IMR-90 (cell line): ENCODE measurements around the gene STARD6. TPM values are rescaled to one million over a fixed set of nuclear protein-coding genes. Genes with fewer than 3 reads are reported as not detected.

ENCODE experiments used
- ATAC-seq: fragments of 200-7000 bp; cut with Tn5 transposase; 2 replicates; pipeline ENCODE4 v1.9.1; 2020; ENCODE audit warnings: low read depth, mild to moderate bottlenecking, moderate library complexity
- BruUV-seq: library from RNA; stranded (reverse); fragments of 400-500 nt; replicated peaks from 2 replicates; lab custom pipeline; 2021; lab: Mats Ljungman, UMichigan
- CTCF ChIA-PET: fragments of 300-600 bp; formaldehyde crosslinking; extraction: SDS; loops from one replicate; lab custom pipeline; 2021; ENCODE audit warnings: antibody characterized with exemption; lab: Yijun Ruan, JAX
- POLR2A ChIA-PET: fragments of 300-600 bp; sonication (Branson Sonifier 250); formaldehyde crosslinking; loops from one replicate; lab custom pipeline; 2022; ENCODE audit warnings: antibody characterized with exemption; ENCODE audit not compliant: unreplicated experiment; lab: Charles Lee
- DNase-seq: peaks from one replicate; pipeline ENCODE4 v3.0.0; 2013
- H2AFZ ChIP-seq: replicated peaks from 2 replicates; pipeline ENCODE3; 2013; ENCODE audit warnings: low read length, mild to moderate bottlenecking; ENCODE audit not compliant: poor library complexity
- H2AK5ac ChIP-seq: 2 replicates; pipeline ENCODE4 v1.6.1; 2013; ENCODE audit warnings: low read depth, low read length, inconsistent platforms
- H2AK9ac ChIP-seq: replicated peaks from 2 replicates; pipeline ENCODE3; 2013; ENCODE audit warnings: mild to moderate bottlenecking, low read depth, low read length, moderate library complexity; ENCODE audit not compliant: poor library complexity
- H2BK120ac ChIP-seq: 2 replicates; pipeline ENCODE4 v1.6.1; 2013; ENCODE audit warnings: low read depth, low read length, inconsistent platforms
- H2BK15ac ChIP-seq: 3 replicates; pipeline ENCODE4 v1.6.1; 2013; ENCODE audit warnings: low read depth, low read length, inconsistent platforms
- H2BK20ac ChIP-seq: 2 replicates; pipeline ENCODE4 v1.6.1; 2013; ENCODE audit warnings: low read depth, mild to moderate bottlenecking, inconsistent platforms, low read length, moderate library complexity
- H2BK5ac ChIP-seq: 2 replicates; pipeline ENCODE4 v1.6.1; 2013; ENCODE audit warnings: mild to moderate bottlenecking, low read depth, low read length, inconsistent platforms; ENCODE audit not compliant: poor library complexity, severe bottlenecking
- H3K14ac ChIP-seq: replicated peaks from 2 replicates; pipeline ENCODE4 v1.6.1; 2013; ENCODE audit warnings: low read depth, low read length, inconsistent platforms
- H3K18ac ChIP-seq: 2 replicates; pipeline ENCODE4 v1.6.1; 2013; ENCODE audit warnings: low read depth, low read length, control low read depth
- H3K23ac ChIP-seq: 2 replicates; pipeline ENCODE4 v1.6.1; 2013; ENCODE audit warnings: low read depth, low read length, inconsistent platforms
- H3K27ac ChIP-seq: 2 replicates; pipeline ENCODE4 v1.5.1; 2013; ENCODE audit warnings: mild to moderate bottlenecking, control low read depth, low read length; ENCODE audit not compliant: insufficient read depth
- H3K27me3 ChIP-seq: 2 replicates; pipeline ENCODE4 v1.6.1; 2013; ENCODE audit warnings: low read length; ENCODE audit not compliant: control insufficient read depth, insufficient read depth
- H3K36me3 ChIP-seq: 2 replicates; pipeline ENCODE4 v1.6.1; 2013; ENCODE audit warnings: low read length, mixed read lengths; ENCODE audit not compliant: control insufficient read depth, insufficient read depth
- H3K4ac ChIP-seq: 2 replicates; pipeline ENCODE4 v1.6.1; 2013; ENCODE audit warnings: low read depth, low read length, inconsistent platforms
- H3K4me1 ChIP-seq: 2 replicates; pipeline ENCODE4 v1.6.1; 2013; ENCODE audit warnings: low read length, mixed read lengths; ENCODE audit not compliant: control insufficient read depth, insufficient read depth
- H3K4me2 ChIP-seq: 2 replicates; pipeline ENCODE4 v1.6.1; 2013; ENCODE audit warnings: low read depth, mild to moderate bottlenecking, control low read depth, low read length, moderate library complexity
- H3K4me3 ChIP-seq: 2 replicates; pipeline ENCODE4 v1.5.1; 2013; ENCODE audit warnings: low read depth, mild to moderate bottlenecking, control low read depth, low read length, moderate library complexity; ENCODE audit not compliant: insufficient read depth
- H3K56ac ChIP-seq: 2 replicates; pipeline ENCODE4 v1.6.1; 2013; ENCODE audit warnings: low read length, inconsistent platforms; ENCODE audit not compliant: insufficient read depth; ENCODE audit errors: extremely low read depth
- H3K79me1 ChIP-seq, 2 experiments: 2 replicates each; pipeline ENCODE4 v1.6.1; 2013; ENCODE audit warnings: low read length in 2 of 2, inconsistent platforms in 1 of 2, low read depth in 1 of 2
- H3K9ac ChIP-seq: 2 replicates; pipeline ENCODE4 v1.6.1; 2013; ENCODE audit warnings: low read depth, low read length, control low read depth
- H3K9me1 ChIP-seq: 2 replicates; pipeline ENCODE4 v1.6.1; 2013; ENCODE audit warnings: low read length, inconsistent platforms; ENCODE audit not compliant: insufficient read depth
- H3K9me3 ChIP-seq: 2 replicates; pipeline ENCODE4 v1.6.1; 2013; ENCODE audit warnings: low read length; ENCODE audit not compliant: control insufficient read depth, insufficient read depth
- H4K20me1 ChIP-seq: 2 replicates; pipeline ENCODE4 v1.6.1; 2013; ENCODE audit warnings: low read length, inconsistent platforms; ENCODE audit not compliant: insufficient read depth
- H4K5ac ChIP-seq: 2 replicates; pipeline ENCODE4 v1.6.1; 2013; ENCODE audit warnings: mild to moderate bottlenecking, low read depth, low read length, control low read depth
- H4K8ac ChIP-seq, 2 experiments: 2 replicates each; pipeline ENCODE4 v1.6.1; 2013; ENCODE audit warnings: low read depth in 2 of 2, low read length in 2 of 2, control low read depth in 1 of 2, inconsistent platforms in 1 of 2
- H4K91ac ChIP-seq: 2 replicates; pipeline ENCODE4 v1.6.1; 2013; ENCODE audit warnings: low read depth, low read length, inconsistent platforms; ENCODE audit not compliant: insufficient read depth
- BHLHE40 ChIP-seq: fragments of 150-350 bp; IDR thresholded peaks from 2 replicates; pipeline ENCODE4 v1.6.1; 2016; ENCODE audit warnings: mild to moderate bottlenecking, low read depth, low read length
- CEBPB ChIP-seq: IDR thresholded peaks from 2 replicates; pipeline ENCODE4 v1.6.1; 2012; ENCODE audit warnings: low read depth, low read length, improper control_type of control experiment
- FOS ChIP-seq: fragments of 150-350 bp; IDR thresholded peaks from 2 replicates; pipeline ENCODE4 v1.6.1; 2016; ENCODE audit warnings: low read depth, low read length
- MAFK ChIP-seq: IDR thresholded peaks from 2 replicates; pipeline ENCODE4 v1.6.1; 2012; ENCODE audit warnings: low read depth, low read length, improper control_type of control experiment
- MAZ ChIP-seq: IDR thresholded peaks from 2 replicates; pipeline ENCODE4 v1.6.1; 2012; ENCODE audit warnings: low read depth, mild to moderate bottlenecking, low read length, improper control_type of control experiment, moderate library complexity, borderline replicate concordance
- MXI1 ChIP-seq: IDR thresholded peaks from 2 replicates; pipeline ENCODE4 v1.6.1; 2012; ENCODE audit warnings: low read depth, mild to moderate bottlenecking, low read length, moderate library complexity, borderline replicate concordance
- NFE2L2 ChIP-seq: fragments of 150-350 bp; IDR thresholded peaks from 2 replicates; pipeline ENCODE4 v1.6.1; 2016; ENCODE audit warnings: low read depth, mild to moderate bottlenecking, low read length
- RAD21 ChIP-seq: IDR thresholded peaks from 2 replicates; pipeline ENCODE4 v1.6.1; 2012; ENCODE audit warnings: low read length, improper control_type of control experiment
- RCOR1 ChIP-seq: IDR thresholded peaks from 2 replicates; pipeline ENCODE4 v1.6.1; 2012; ENCODE audit warnings: mild to moderate bottlenecking, low read length, improper control_type of control experiment; ENCODE audit not compliant: insufficient replicate concordance
- SMC3 ChIP-seq: fragments of 150-350 bp; IDR thresholded peaks from 2 replicates; pipeline ENCODE4 v1.6.1; 2016; ENCODE audit warnings: low read depth, mild to moderate bottlenecking, antibody characterized with exemption, low read length, moderate library complexity
- WGBS, 2 experiments: methylation state at CpG; one replicate each; pipeline versions ENCODE4 v1.1.5 to v1.1.7; 2013; ENCODE audit warnings: missing lambda C conversion rate in 2 of 2; ENCODE audit not compliant: insufficient read length in 1 of 2; ENCODE audit errors: extremely low coverage in 2 of 2; 5-methylcytosine and 5-hydroxymethylcytosine counted together
- dilution Hi-C: fragments of 300-500 bp; cut with HindIII; formaldehyde crosslinking; loops from one replicate; pipeline ENCODE4 v1.14.3; 2018; ENCODE audit warnings: low sequenced_read_pairs; ENCODE audit not compliant: unreplicated experiment
- in situ Hi-C: fragments of 300-500 bp; cut with MboI; formaldehyde crosslinking; loops from 3 replicates; pipeline ENCODE4 v1.14.3; 2019; ENCODE audit warnings: low sequenced_read_pairs, inconsistent platforms, mixed read lengths
- intact Hi-C: fragments of 100-400 bp; cut with micrococcal nuclease; formaldehyde crosslinking; loops from 2 replicates; pipeline ENCODE4 v1.10.0; 2022
- polyA plus RNA-seq, 3 experiments: library from polyadenylated mRNA; depleted of rRNA; stranded (reverse); fragments of >200 nt; gene quantifications; 2 replicates each; pipeline ENCODE4 v1.2.3, GENCODE V29; 2012; ENCODE audit warnings: low replicate concordance in 1 of 3
- total RNA-seq: library from RNA; depleted of rRNA; stranded (reverse); fragments of >200 nt; gene quantifications from 2 replicates; pipeline ENCODE4 v1.2.3, GENCODE V29; 2012
- TF ChIP-seq, protein P1 (sequence below): conservative IDR thresholded peaks from 2 replicates; pipeline ENCODE4 v1.5.1; 2012; ENCODE audit warnings: mild to moderate bottlenecking, low read depth, low read length, improper control_type of control experiment

STARD6 gene
- total and polyA plus RNA-seq, 2 of the 4 experiments (the other 2 are of a cell fraction) = not detected

GRCh38 chr18:54358495-54359040 is 910 bp upstream of the STARD6 start:
- peak overlapping the region; percentile 71 for H3K9ac ChIP-seq
- no peak for TF ChIP-seq CEBPB
- TF ChIP-seq NFE2L2 = no peak
- no peak for TF ChIP-seq MAZ
- TF ChIP-seq, protein P1, sequence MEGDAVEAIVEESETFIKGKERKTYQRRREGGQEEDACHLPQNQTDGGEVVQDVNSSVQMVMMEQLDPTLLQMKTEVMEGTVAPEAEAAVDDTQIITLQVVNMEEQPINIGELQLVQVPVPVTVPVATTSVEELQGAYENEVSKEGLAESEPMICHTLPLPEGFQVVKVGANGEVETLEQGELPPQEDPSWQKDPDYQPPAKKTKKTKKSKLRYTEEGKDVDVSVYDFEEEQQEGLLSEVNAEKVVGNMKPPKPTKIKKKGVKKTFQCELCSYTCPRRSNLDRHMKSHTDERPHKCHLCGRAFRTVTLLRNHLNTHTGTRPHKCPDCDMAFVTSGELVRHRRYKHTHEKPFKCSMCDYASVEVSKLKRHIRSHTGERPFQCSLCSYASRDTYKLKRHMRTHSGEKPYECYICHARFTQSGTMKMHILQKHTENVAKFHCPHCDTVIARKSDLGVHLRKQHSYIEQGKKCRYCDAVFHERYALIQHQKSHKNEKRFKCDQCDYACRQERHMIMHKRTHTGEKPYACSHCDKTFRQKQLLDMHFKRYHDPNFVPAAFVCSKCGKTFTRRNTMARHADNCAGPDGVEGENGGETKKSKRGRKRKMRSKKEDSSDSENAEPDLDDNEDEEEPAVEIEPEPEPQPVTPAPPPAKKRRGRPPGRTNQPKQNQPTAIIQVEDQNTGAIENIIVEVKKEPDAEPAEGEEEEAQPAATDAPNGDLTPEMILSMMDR = no peak
- TF ChIP-seq MAFK = no peak
- no peak for TF ChIP-seq FOS
- no peak for TF ChIP-seq MXI1
- no peak for TF ChIP-seq BHLHE40
- TF ChIP-seq RAD21 = no peak
- no peak for TF ChIP-seq RCOR1
- no peak for TF ChIP-seq SMC3
- H4K20me1 ChIP-seq = no peaks in the 10 kb centered on the region
- ChIA-PET POLR2A (no interaction called here), CTCF (no interaction called here)
- H3K27me3 ChIP-seq = no peaks in the 10 kb centered on the region
- H2AK5ac ChIP-seq = no peak overlapping the region; the same call in 1 of the 2 replicates
- H3K23ac ChIP-seq = peak overlapping the region; percentile 66
- peak overlapping the region; percentile 2 to 91; a peak in 2 of 4 replicates for H4K8ac ChIP-seq
- ATAC-seq (no peak; the same call in 1 of the 2 replicates), DNase-seq (peak; percentile 10)
- H2BK120ac ChIP-seq = 0 out of 2 replicates have a peak overlapping the region, but pooled peaks have one; percentile 3
- peak overlapping the region; percentile 100 for H2AFZ ChIP-seq
- dilution Hi-C loops = no loop called here
- H3K9me1 ChIP-seq = no peaks in the 10 kb centered on the region
- no peak overlapping the region for H2BK15ac ChIP-seq
- BruUV-seq = no TSS peak
- H3K36me3 ChIP-seq = no peaks in the 10 kb centered on the region
- H3K9me3 ChIP-seq = no peaks in the 10 kb centered on the region
- H3K18ac ChIP-seq = 0 out of 2 replicates have a peak overlapping the region, but pooled peaks have one; percentile 26
- no peak overlapping the region for H2BK20ac ChIP-seq
- no peak overlapping the region for H2AK9ac ChIP-seq
- peak overlapping the region; percentile 97 for H3K4me2 ChIP-seq
- 0% methylated on average over 3 of the region's 21 CpGs; no CpG with 5 or more reads in 1 of the 2 experiments for WGBS, 2 experiments
- peak overlapping the region; percentile 58 for H3K56ac ChIP-seq
- no peaks in the 10 kb centered on the region for H3K4me1 ChIP-seq
- H3K14ac ChIP-seq = peak overlapping the region; percentile 79; the same call in 1 of the 2 replicates
- peak overlapping the region; percentile 55 for H3K27ac ChIP-seq
- peak overlapping the region; percentile 19 for H2BK5ac ChIP-seq
- H4K91ac ChIP-seq = no peak overlapping the region
- intact Hi-C loops = loop anchor here (5.0 to 10.0 kb wide), 2 partner anchors 136 to 486 kb away; partner anchors contain the start of gene MBD2
- in situ Hi-C loops = no loop called here
- H3K4me3 ChIP-seq = peak overlapping the region; percentile 68
- H4K5ac ChIP-seq = no peak overlapping the region
- peak overlapping the region; percentile 44 for H3K4ac ChIP-seq
- H3K79me1 ChIP-seq = peaks cover 3 to 6% of the 10 kb centered on the region in 2 experiments; a peak in 1 of 4 replicates
